AG04450 (cell line): ENCODE data around the gene RPLP2. TPM values are rescaled to one million over a fixed set of nuclear protein-coding genes. Genes with fewer than 3 reads are reported as not detected.

Source experiments
- CTCF ChIA-PET: fragments of 300-600, 350-600 bp; formaldehyde crosslinking; extraction: SDS; loops from one replicate; lab custom pipeline; 2022; ENCODE audit warnings: antibody characterized with exemption, inconsistent platforms; lab: Charles Lee
- POLR2A ChIA-PET: fragments of 350-600 bp; formaldehyde crosslinking; extraction: SDS; loops from one replicate; lab custom pipeline; 2021; ENCODE audit warnings: antibody characterized with exemption, inconsistent platforms; lab: Yijun Ruan, JAX
- DNase-seq: peaks from one replicate; pipeline ENCODE4 v3.0.0-alpha.2; 2011; ENCODE audit warnings: low read depth, low spot score
- H3K27ac ChIP-seq: one replicate; pipeline ENCODE4 v1.5.1; 2012; ENCODE audit warnings: low read depth, low read length, control low read depth
- H3K27me3 ChIP-seq: one replicate; pipeline ENCODE4 v1.6.0; 2012; ENCODE audit warnings: low read length; ENCODE audit not compliant: control insufficient read depth, insufficient read depth
- H3K4me3 ChIP-seq: 2 replicates; pipeline ENCODE4 v1.5.1; 2011; ENCODE audit warnings: mild to moderate bottlenecking, low read depth, low read length, control low read depth
- H3K9me3 ChIP-seq: 2 replicates; pipeline ENCODE4 v1.5.1; 2012; ENCODE audit warnings: low read length; ENCODE audit not compliant: control insufficient read depth, insufficient read depth
- CTCF ChIP-seq: IDR thresholded peaks from 2 replicates; pipeline ENCODE4 v1.5.1; 2011; ENCODE audit warnings: low read depth, low read length, control low read depth, inconsistent platforms
- polyA plus RNA-seq: library from polyadenylated mRNA; depleted of rRNA; stranded (reverse); fragments of >200 nt; gene quantifications from 2 replicates; pipeline ENCODE4 v1.2.3, GENCODE V29; 2011

RPLP2 gene
- polyA plus RNA-seq, 1 experiment = 1,115 TPM

GRCh38 chr11:833849-834311 is 24.1 kb downstream of the RPLP2 start:
- CTCF ChIA-PET = no interaction called here
- TF ChIP-seq CTCF = no peak

GRCh38 chr11:834371-835316 is 24.9 kb downstream of the RPLP2 start:
- peak overlapping the region; percentile 77 for H3K27ac ChIP-seq
- peak overlapping the region; percentile 77 for H3K4me3 ChIP-seq
- CTCF ChIA-PET = no interaction called here
- H3K9me3 ChIP-seq = no peaks in the 10 kb centered on the region; the same call in 1 of the 2 replicates
- no peak for DNase-seq
- POLR2A ChIA-PET = interaction anchor here (0.5 to 4.9 kb wide), 6 partner anchors 9 to 85 kb away, joined by 3 to 66 read pairs (median 8); partner anchors contain the start of genes PNPLA2, POLR2L, RPLP2 and TSPAN4
- TF ChIP-seq CTCF = no peak
- H3K27me3 ChIP-seq = no peaks in the 10 kb centered on the region

More at GRCh38 chr11:833849-834311, 24.1 kb downstream of the RPLP2 start:
- POLR2A ChIA-PET = interaction anchor here (3.1 to 4.9 kb wide), 2 partner anchors 10 to 14 kb away, joined by 22 to 66 read pairs; partner anchors contain the start of genes PNPLA2, POLR2L and TSPAN4
- no peak for DNase-seq
- Histone ChIP-seq H3K9me3 (no peaks in the 10 kb centered on the region; the same call in 1 of the 2 replicates), H3K27ac (peak overlapping the region; percentile 77), H3K27me3 (no peaks in the 10 kb centered on the region), H3K4me3 (peak overlapping the region; percentile 77)

GRCh38 chr11:836274-836673 is 26.5 kb downstream of the RPLP2 start:
- CTCF ChIA-PET = interaction anchor here (0.8 kb wide), 1 partner anchor 12 kb away, joined by 4 read pairs; no protein-coding TSS in a partner anchor
- Histone ChIP-seq H3K27ac (no peak overlapping the region), H3K4me3 (no peak overlapping the region), H3K27me3 (no peaks in the 10 kb centered on the region), H3K9me3 (no peaks in the 10 kb centered on the region; the same call in 1 of the 2 replicates)
- POLR2A ChIA-PET = no interaction called here
- no peak for TF ChIP-seq CTCF
- DNase-seq = no peak

GRCh38 chr11:836700-837099 is 26.9 kb downstream of the RPLP2 start:
- no peaks in the 10 kb centered on the region for H3K27me3 ChIP-seq
- POLR2A ChIA-PET = interaction anchor here (0.7 kb wide), 1 partner anchor 17 kb away, joined by 3 read pairs; no protein-coding TSS in a partner anchor
- no peak overlapping the region for H3K27ac ChIP-seq
- no peak overlapping the region for H3K4me3 ChIP-seq
- TF ChIP-seq CTCF = no peak
- DNase-seq = no peak
- CTCF ChIA-PET = interaction anchor here (0.8 kb wide), 1 partner anchor 11 kb away, joined by 4 read pairs; no protein-coding TSS in a partner anchor
- H3K9me3 ChIP-seq = no peaks in the 10 kb centered on the region; the same call in 1 of the 2 replicates
